ENCODE results near the gene ZNF280A.

DNA sequence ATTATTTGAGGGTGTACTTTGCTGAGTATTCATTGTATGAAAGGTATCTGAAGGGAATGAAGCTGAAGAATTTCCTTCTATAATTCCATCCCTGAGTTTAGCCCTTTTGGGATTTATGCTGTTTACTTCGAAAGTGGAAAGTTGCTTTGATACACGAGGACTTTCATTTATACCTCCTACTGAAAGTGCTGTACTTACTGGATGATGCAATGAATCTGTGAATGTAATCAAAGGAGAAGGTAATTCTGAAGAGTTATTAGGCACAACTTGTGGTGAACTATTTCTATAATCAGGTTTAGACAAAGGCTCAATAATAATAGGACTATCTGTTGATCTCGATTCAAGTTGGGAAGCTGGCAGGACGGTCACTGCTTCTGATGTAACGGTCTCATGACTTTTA, 31.3 kb downstream of the ZNF280A start:
- TF ChIP-seq, protein P1, sequence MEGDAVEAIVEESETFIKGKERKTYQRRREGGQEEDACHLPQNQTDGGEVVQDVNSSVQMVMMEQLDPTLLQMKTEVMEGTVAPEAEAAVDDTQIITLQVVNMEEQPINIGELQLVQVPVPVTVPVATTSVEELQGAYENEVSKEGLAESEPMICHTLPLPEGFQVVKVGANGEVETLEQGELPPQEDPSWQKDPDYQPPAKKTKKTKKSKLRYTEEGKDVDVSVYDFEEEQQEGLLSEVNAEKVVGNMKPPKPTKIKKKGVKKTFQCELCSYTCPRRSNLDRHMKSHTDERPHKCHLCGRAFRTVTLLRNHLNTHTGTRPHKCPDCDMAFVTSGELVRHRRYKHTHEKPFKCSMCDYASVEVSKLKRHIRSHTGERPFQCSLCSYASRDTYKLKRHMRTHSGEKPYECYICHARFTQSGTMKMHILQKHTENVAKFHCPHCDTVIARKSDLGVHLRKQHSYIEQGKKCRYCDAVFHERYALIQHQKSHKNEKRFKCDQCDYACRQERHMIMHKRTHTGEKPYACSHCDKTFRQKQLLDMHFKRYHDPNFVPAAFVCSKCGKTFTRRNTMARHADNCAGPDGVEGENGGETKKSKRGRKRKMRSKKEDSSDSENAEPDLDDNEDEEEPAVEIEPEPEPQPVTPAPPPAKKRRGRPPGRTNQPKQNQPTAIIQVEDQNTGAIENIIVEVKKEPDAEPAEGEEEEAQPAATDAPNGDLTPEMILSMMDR (IDR thresholded peaks at IDR 0.05): no peak
- no peak for TF ChIP-seq EP300 (IDR thresholded peaks at IDR 0.05)

Data from ovary (tissue), 3 donors.